Stimulated activated CD4-positive, alpha-beta T cell treated with anti-CD3 and anti-CD28 coated beads, Interleukin-1b, Interleukin-23, amount 100 ng/mL, for 4 hours (primary cell): Measurements from ENCODE around the gene SERPING1.

Source experiments
- DNase-seq, 2 donors: peaks; one replicate each; pipeline ENCODE4 v3.0.0-alpha.2; 2020; ENCODE audit warnings: low read depth in 2 of 2

The SERPING1 gene

GRCh38 chr11:57597916-57598830 lies 688 bp downstream of the SERPING1 start:
- DNase-seq = no peak

- no peak for DNase-seq
These were observed 1.3 kb downstream of the SERPING1 start for GRCh38 chr11:57598831-57599155.

- no peak for DNase-seq
These were observed 1.9 kb downstream of the SERPING1 start for GRCh38 chr11:57599381-57599780.

- no peak for DNase-seq
These were observed 3.8 kb downstream of the SERPING1 start for GRCh38 chr11:57601297-57601696.

GRCh38 chr11:57604296-57605027 lies 7.0 kb downstream of the SERPING1 start:
- DNase-seq = no peak

- no peak for DNase-seq
These were observed 7.5 kb downstream of the SERPING1 start for GRCh38 chr11:57605028-57605420.

- DNase-seq = no peak
These were observed 12.7 kb downstream of the SERPING1 start for GRCh38 chr11:57610170-57610569.

- DNase-seq = no peak
These were observed 16.8 kb downstream of the SERPING1 start for GRCh38 chr11:57614234-57614772.

- no peak for DNase-seq
These were observed 17.8 kb downstream of the SERPING1 start for GRCh38 chr11:57615308-57615707.

- no peak for DNase-seq
These were observed 19.1 kb downstream of the SERPING1 start for GRCh38 chr11:57616595-57616994.

GRCh38 chr11:57618438-57618837 lies 21.0 kb downstream of the SERPING1 start:
- no peak for DNase-seq

GRCh38 chr11:57619331-57619730 lies 21.8 kb downstream of the SERPING1 start:
- DNase-seq = no peak

- DNase-seq = no peak
These were observed 23.0 kb downstream of the SERPING1 start for GRCh38 chr11:57620467-57620866.

GRCh38 chr11:57622263-57622662 lies 24.8 kb downstream of the SERPING1 start:
- no peak for DNase-seq

GRCh38 chr11:57624864-57625263 lies 27.4 kb downstream of the SERPING1 start:
- DNase-seq = no peak

GRCh38 chr11:57626895-57627294 lies 29.4 kb downstream of the SERPING1 start:
- DNase-seq = no peak

GRCh38 chr11:57630171-57630570 lies 32.7 kb downstream of the SERPING1 start:
- no peak for DNase-seq

GRCh38 chr11:57632116-57632515 lies 34.6 kb downstream of the SERPING1 start:
- DNase-seq = no peak

- no peak for DNase-seq
These were observed 36.0 kb downstream of the SERPING1 start for GRCh38 chr11:57633394-57634070.

- no peak for DNase-seq
These were observed 36.8 kb downstream of the SERPING1 start for GRCh38 chr11:57634311-57634710.

- no peak for DNase-seq
These were observed 37.8 kb downstream of the SERPING1 start for GRCh38 chr11:57635246-57635645.

GRCh38 chr11:57637626-57638004 lies 40.1 kb downstream of the SERPING1 start:
- no peak for DNase-seq
